Activated B cell treated with CpG ODN at 0.5 μM for 24 hours (primary cell): ENCODE measurements around the gene TMEM218. TPM values are rescaled to one million over a fixed set of nuclear protein-coding genes. Genes with fewer than 3 reads are reported as not detected.

Experiments
- ATAC-seq: fragments of 200-7000 bp; cut with Tn5 transposase; one replicate; pipeline ENCODE4 v1.10.0; 2021; ENCODE audit warnings: low read depth, mild to moderate bottlenecking, moderate library complexity
- CTCF ChIA-PET: fragments of 350-600 bp; sonication (Branson Sonifier 250); formaldehyde crosslinking; loops from one replicate; lab custom pipeline; 2021; ENCODE audit warnings: antibody characterized with exemption; lab: Charles Lee
- POLR2A ChIA-PET: fragments of 350-600 bp; sonication (Branson Sonifier 250); formaldehyde crosslinking; loops from one replicate; lab custom pipeline; 2021; ENCODE audit warnings: antibody characterized with exemption; lab: Charles Lee
- DNase-seq: peaks from one replicate; pipeline ENCODE4 v3.0.0; 2022
- H3K27ac Mint-ChIP-seq: one replicate; pipeline ENCODE4 v1.8.0; 2020; ENCODE audit warnings: mixed read lengths
- H3K27me3 Mint-ChIP-seq: one replicate; pipeline ENCODE4 v1.8.0; 2021; ENCODE audit warnings: mixed read lengths
- H3K36me3 Mint-ChIP-seq: one replicate; pipeline ENCODE4 v1.8.0; 2021; ENCODE audit warnings: low read depth, mixed read lengths
- H3K4me1 Mint-ChIP-seq: one replicate; pipeline ENCODE4 v1.8.0; 2021; ENCODE audit warnings: mixed read lengths
- H3K4me3 Mint-ChIP-seq: one replicate; pipeline ENCODE4 v1.8.0; 2020; ENCODE audit warnings: mild to moderate bottlenecking, mixed read lengths
- H3K9me3 Mint-ChIP-seq: one replicate; pipeline ENCODE4 v1.8.0; 2020; ENCODE audit warnings: mixed read lengths
- intact Hi-C: fragments of 100-400 bp; cut with micrococcal nuclease; formaldehyde crosslinking; loops from one replicate; pipeline ENCODE4 v1.15.1; 2024
- total RNA-seq: library from RNA; stranded (reverse); gene quantifications from 2 replicates; pipeline ENCODE4 v1.2.3, GENCODE V29; 2022
- TF ChIP-seq, protein P1 (sequence below): fragments of 200-600 bp; IDR thresholded peaks from one replicate; pipeline ENCODE4 v1.8.0; 2022; ENCODE audit warnings: antibody characterized with exemption, mild to moderate bottlenecking

Gene TMEM218
- total RNA-seq, 1 donor from 2014 or later: 18.8 TPM

DNA sequence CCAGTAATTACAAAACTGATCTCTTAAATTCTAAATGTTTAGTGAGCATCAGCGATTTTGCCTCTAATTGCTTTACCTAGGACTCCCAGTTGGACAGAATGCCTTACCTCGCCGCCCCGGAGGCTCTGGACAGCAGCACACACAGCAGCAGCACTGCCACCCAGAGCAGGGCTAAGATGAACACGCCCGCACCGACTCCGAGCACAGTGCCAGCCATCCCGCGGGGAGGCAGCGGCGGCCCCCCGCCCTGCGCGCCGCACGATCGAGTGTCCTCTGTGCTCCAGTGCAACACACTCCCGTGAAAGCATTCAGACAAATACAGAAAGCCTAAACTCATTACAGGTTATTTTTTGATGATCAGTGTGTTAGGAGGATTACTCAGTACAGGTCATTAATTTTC lies 9.4 kb downstream of the TMEM218 start:
- no peak for ATAC-seq
- CTCF ChIA-PET: no interaction called here

DNA sequence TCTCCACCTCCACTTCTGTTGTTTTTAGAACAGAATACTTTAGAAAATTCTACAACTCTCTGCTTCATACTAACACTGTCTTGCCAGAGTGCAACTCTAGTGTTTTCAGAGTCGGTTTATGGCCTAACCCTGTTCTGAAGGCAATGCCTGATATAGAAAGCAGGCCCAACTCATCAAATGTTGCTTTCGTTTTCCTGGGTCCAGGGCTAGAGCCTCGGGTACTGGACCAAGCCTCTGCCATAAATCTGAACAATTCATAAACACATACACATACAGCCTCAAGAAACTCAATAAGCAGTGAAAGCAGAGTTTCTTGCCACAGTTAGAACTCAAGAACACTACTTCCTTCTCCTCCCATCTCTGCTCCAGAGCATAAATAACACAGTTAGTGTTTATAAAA lies 9.8 kb downstream of the TMEM218 start:
- no peak for ATAC-seq
- ChIA-PET CTCF (no interaction called here), POLR2A (no interaction called here)
- H3K27me3 Mint-ChIP-seq: no peaks in the 10 kb centered on the region
- peaks cover 50% of the 10 kb centered on the region for H3K36me3 Mint-ChIP-seq
- TF ChIP-seq, protein P1, sequence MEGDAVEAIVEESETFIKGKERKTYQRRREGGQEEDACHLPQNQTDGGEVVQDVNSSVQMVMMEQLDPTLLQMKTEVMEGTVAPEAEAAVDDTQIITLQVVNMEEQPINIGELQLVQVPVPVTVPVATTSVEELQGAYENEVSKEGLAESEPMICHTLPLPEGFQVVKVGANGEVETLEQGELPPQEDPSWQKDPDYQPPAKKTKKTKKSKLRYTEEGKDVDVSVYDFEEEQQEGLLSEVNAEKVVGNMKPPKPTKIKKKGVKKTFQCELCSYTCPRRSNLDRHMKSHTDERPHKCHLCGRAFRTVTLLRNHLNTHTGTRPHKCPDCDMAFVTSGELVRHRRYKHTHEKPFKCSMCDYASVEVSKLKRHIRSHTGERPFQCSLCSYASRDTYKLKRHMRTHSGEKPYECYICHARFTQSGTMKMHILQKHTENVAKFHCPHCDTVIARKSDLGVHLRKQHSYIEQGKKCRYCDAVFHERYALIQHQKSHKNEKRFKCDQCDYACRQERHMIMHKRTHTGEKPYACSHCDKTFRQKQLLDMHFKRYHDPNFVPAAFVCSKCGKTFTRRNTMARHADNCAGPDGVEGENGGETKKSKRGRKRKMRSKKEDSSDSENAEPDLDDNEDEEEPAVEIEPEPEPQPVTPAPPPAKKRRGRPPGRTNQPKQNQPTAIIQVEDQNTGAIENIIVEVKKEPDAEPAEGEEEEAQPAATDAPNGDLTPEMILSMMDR: no peak
- no peak for DNase-seq
- intact Hi-C loops: no loop called here
- H3K4me1 Mint-ChIP-seq: no peaks in the 10 kb centered on the region
- no peak overlapping the region for H3K4me3 Mint-ChIP-seq
- no peak overlapping the region for H3K27ac Mint-ChIP-seq
- H3K9me3 Mint-ChIP-seq: no peaks in the 10 kb centered on the region

More for the DNA sequence above, 9.4 kb downstream of the TMEM218 start:
- Mint-ChIP-seq H3K27ac (no peak overlapping the region), H3K9me3 (no peaks in the 10 kb centered on the region), H3K4me3 (no peak overlapping the region), H3K4me1 (no peaks in the 10 kb centered on the region), H3K36me3 (peaks cover 48% of the 10 kb centered on the region), H3K27me3 (no peaks in the 10 kb centered on the region)
- intact Hi-C loops: no loop called here
- POLR2A ChIA-PET: interaction anchor here (0.5 kb wide), 1 partner anchor 8 kb away, joined by 4 read pairs; no protein-coding TSS in a partner anchor
- TF ChIP-seq, protein P1: no peak
- no peak for DNase-seq

DNA sequence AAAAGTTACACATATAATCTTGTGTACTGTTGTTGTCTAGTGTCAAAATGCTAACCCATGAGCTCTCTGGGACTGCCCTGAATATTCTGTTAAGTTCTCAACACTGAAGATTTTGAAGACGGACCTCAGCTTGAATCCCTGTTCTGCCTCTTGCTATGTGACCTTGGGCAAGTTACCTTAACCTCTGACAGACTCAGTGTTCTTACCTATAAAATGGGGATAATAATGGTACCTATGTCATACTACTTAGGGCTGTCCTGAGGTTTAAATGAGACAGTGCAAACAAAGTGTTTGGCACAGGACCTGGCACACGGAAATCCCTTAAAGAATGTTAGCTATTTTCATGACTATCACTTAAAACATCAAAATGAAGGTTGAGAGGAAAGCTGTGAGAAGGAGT lies 11.3 kb downstream of the TMEM218 start:
- DNase-seq (no peak), ATAC-seq (no peak)
- no peaks in the 10 kb centered on the region for H3K9me3 Mint-ChIP-seq
- H3K4me3 Mint-ChIP-seq: no peak overlapping the region
- no peaks in the 10 kb centered on the region for H3K4me1 Mint-ChIP-seq
- POLR2A ChIA-PET: no interaction called here
- intact Hi-C loops: no loop called here
- no peaks in the 10 kb centered on the region for H3K27me3 Mint-ChIP-seq
- CTCF ChIA-PET: no interaction called here
- H3K36me3 Mint-ChIP-seq: peaks cover 62% of the 10 kb centered on the region
- no peak overlapping the region for H3K27ac Mint-ChIP-seq
- TF ChIP-seq, protein P1: no peak

DNA sequence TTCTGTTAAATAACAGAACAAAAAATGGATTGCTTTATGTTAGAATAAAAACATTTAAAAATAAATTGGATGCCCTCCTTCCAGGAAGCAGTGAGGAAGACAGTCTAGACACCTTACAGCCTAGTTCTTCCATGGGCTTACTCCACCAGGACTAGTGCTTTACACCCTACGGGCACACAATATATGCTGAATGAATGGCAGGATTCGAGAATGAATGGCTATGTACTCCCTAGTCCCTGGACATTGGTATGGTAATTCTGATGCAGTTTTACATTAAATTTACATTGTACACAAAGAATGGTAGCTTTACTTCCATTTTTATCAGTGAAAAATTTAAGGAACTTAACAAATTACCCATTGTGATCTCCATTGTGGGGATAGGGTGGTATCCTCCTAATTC lies 16.7 kb downstream of the TMEM218 start:
- Mint-ChIP-seq H3K27me3 (no peaks in the 10 kb centered on the region), H3K9me3 (no peaks in the 10 kb centered on the region), H3K36me3 (peaks cover 47% of the 10 kb centered on the region), H3K4me1 (no peaks in the 10 kb centered on the region), H3K27ac (no peak overlapping the region), H3K4me3 (no peak overlapping the region)
- intact Hi-C loops: no loop called here
- ATAC-seq (no peak), DNase-seq (no peak)
- TF ChIP-seq, protein P1: no peak
- CTCF ChIA-PET: no interaction called here
- POLR2A ChIA-PET: no interaction called here

DNA sequence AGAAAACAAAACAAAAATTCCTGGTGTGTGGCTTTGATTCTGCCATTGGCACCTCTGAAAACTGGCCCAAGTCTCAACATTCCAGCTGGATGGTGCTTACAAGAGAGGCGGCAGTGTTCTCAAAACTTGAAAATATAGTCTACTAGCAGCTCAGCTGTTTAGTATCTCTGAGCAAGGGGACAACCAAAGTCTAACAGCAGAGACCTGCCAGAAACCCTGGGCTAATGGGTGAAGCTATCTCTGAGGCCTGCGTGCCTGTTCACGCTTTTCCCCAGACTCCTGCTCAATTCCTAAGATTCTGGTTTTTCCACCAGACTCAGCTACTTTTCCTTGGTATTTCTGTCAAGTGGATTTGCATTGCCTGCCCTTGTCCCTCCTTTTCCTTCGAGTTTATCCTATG lies 17.9 kb downstream of the TMEM218 start:
- no peaks in the 10 kb centered on the region for H3K4me1 Mint-ChIP-seq
- H3K27me3 Mint-ChIP-seq: no peaks in the 10 kb centered on the region
- ChIA-PET POLR2A (interaction anchor here (1.4 kb wide), 1 partner anchor 11 kb away, joined by 3 read pairs; no protein-coding TSS in a partner anchor), CTCF (no interaction called here)
- intact Hi-C loops: no loop called here
- no peak overlapping the region for H3K4me3 Mint-ChIP-seq
- DNase-seq (no peak), ATAC-seq (no peak)
- peaks cover 37% of the 10 kb centered on the region for H3K36me3 Mint-ChIP-seq
- H3K9me3 Mint-ChIP-seq: no peaks in the 10 kb centered on the region
- TF ChIP-seq, protein P1: no peak
- H3K27ac Mint-ChIP-seq: no peak overlapping the region
